Activated T-helper 17 cell treated with anti-CD3 and anti-CD28 coated beads, Interleukin-2, amount 50 U/mL, for 72 hours (primary cell): Measurements from ENCODE around the gene LATS2. TPM values are rescaled to one million over a fixed set of nuclear protein-coding genes. Genes with fewer than 3 reads are reported as not detected.
A peak's percentile ranks its signal among the peaks of the same experiment; 100 is the strongest.

Source experiments
- ATAC-seq: fragments of 150-1000 bp; cut with Tn5 transposase; replicated peaks from 2 replicates; pipeline ENCODE4 v1.10.0; 2021; ENCODE audit warnings: mild to moderate bottlenecking, moderate library complexity
- H3K27ac Mint-ChIP-seq: one replicate; pipeline ENCODE4 v1.8.0; 2022; ENCODE audit warnings: mixed read lengths
- H3K27me3 Mint-ChIP-seq: one replicate; pipeline ENCODE4 v1.8.0; 2022; ENCODE audit warnings: mixed read lengths
- H3K36me3 Mint-ChIP-seq: one replicate; pipeline ENCODE4 v1.8.0; 2022; ENCODE audit warnings: low read depth, mild to moderate bottlenecking, mixed read lengths
- H3K4me1 Mint-ChIP-seq: one replicate; pipeline ENCODE4 v1.8.0; 2022; ENCODE audit warnings: mixed read lengths
- H3K4me3 Mint-ChIP-seq: one replicate; pipeline ENCODE4 v1.8.0; 2022; ENCODE audit warnings: mild to moderate bottlenecking, mixed read lengths
- H3K9me3 Mint-ChIP-seq: one replicate; pipeline ENCODE4 v1.8.0; 2022; ENCODE audit warnings: mixed read lengths
- total RNA-seq, 2 donors: library from RNA; stranded (reverse); gene quantifications; one replicate each; pipeline ENCODE4 v1.2.3, GENCODE V29; 2022

LATS2 gene
- total RNA-seq: 1 to 10 TPM; 4.9 to 9.2 TPM

GRCh38 chr13:21061029-21061763 lies at the start of gene LATS2:
LATS2 (minus strand) TSS chr13:21061586; CDS start chr13:21046026, 15,560 bp downstream.
- H3K27ac Mint-ChIP-seq: peak within 1 kb of the TSS; percentile 75

GRCh38 chr13:21109168-21109567 lies 47.8 kb upstream of the LATS2 start:
- Mint-ChIP-seq H3K4me1 (no peaks in the 10 kb centered on the region), H3K36me3 (no peaks in the 10 kb centered on the region)

More at GRCh38 chr13:21061029-21061763, at the start of gene LATS2:
- H3K36me3 Mint-ChIP-seq: no peaks in the 10 kb centered on the region
- H3K27me3 Mint-ChIP-seq: no peaks in the 10 kb centered on the region
- H3K4me1 Mint-ChIP-seq: peaks cover 5% of the 10 kb centered on the region
- H3K9me3 Mint-ChIP-seq: no peaks in the 10 kb centered on the region
- peak within 1 kb of the TSS; percentile 82 for H3K4me3 Mint-ChIP-seq
- peak; percentile 94 for ATAC-seq

GRCh38 chr13:21106089-21106488 lies 44.7 kb upstream of the LATS2 start:
- H3K27ac Mint-ChIP-seq: peak overlapping the region; percentile 43
- no peak for ATAC-seq
- H3K4me3 Mint-ChIP-seq: no peak overlapping the region
- no peaks in the 10 kb centered on the region for H3K4me1 Mint-ChIP-seq
- H3K27me3 Mint-ChIP-seq: no peaks in the 10 kb centered on the region
- no peaks in the 10 kb centered on the region for H3K36me3 Mint-ChIP-seq
- no peaks in the 10 kb centered on the region for H3K9me3 Mint-ChIP-seq

More at GRCh38 chr13:21109168-21109567, 47.8 kb upstream of the LATS2 start:
- H3K27ac Mint-ChIP-seq: no peak overlapping the region
- no peaks in the 10 kb centered on the region for H3K27me3 Mint-ChIP-seq
- no peak overlapping the region for H3K4me3 Mint-ChIP-seq
- ATAC-seq: no peak
- H3K9me3 Mint-ChIP-seq: no peaks in the 10 kb centered on the region

GRCh38 chr13:21104199-21105019 lies 43.0 kb upstream of the LATS2 start:
- H3K9me3 Mint-ChIP-seq: no peaks in the 10 kb centered on the region
- no peak for ATAC-seq
- no peak overlapping the region for H3K4me3 Mint-ChIP-seq
- no peak overlapping the region for H3K27ac Mint-ChIP-seq
- no peaks in the 10 kb centered on the region for H3K36me3 Mint-ChIP-seq
- H3K4me1 Mint-ChIP-seq: no peaks in the 10 kb centered on the region
- no peaks in the 10 kb centered on the region for H3K27me3 Mint-ChIP-seq

GRCh38 chr13:21101865-21102576 lies 40.6 kb upstream of the LATS2 start:
- ATAC-seq: no peak
- no peaks in the 10 kb centered on the region for H3K4me1 Mint-ChIP-seq
- no peaks in the 10 kb centered on the region for H3K9me3 Mint-ChIP-seq
- H3K4me3 Mint-ChIP-seq: no peak overlapping the region
- no peaks in the 10 kb centered on the region for H3K27me3 Mint-ChIP-seq
- H3K36me3 Mint-ChIP-seq: no peaks in the 10 kb centered on the region
- no peak overlapping the region for H3K27ac Mint-ChIP-seq

- H3K4me1 Mint-ChIP-seq: no peaks in the 10 kb centered on the region
- no peaks in the 10 kb centered on the region for H3K36me3 Mint-ChIP-seq
Observed at GRCh38 chr13:21100994-21101757, 39.8 kb upstream of the LATS2 start.

GRCh38 chr13:21100211-21100610 lies 38.8 kb upstream of the LATS2 start:
- no peak for ATAC-seq
- H3K4me3 Mint-ChIP-seq: no peak overlapping the region
- no peak overlapping the region for H3K27ac Mint-ChIP-seq
- no peaks in the 10 kb centered on the region for H3K27me3 Mint-ChIP-seq
- no peaks in the 10 kb centered on the region for H3K4me1 Mint-ChIP-seq
- H3K9me3 Mint-ChIP-seq: no peaks in the 10 kb centered on the region
- no peaks in the 10 kb centered on the region for H3K36me3 Mint-ChIP-seq

More at GRCh38 chr13:21100994-21101757, 39.8 kb upstream of the LATS2 start:
- no peak for ATAC-seq
- H3K27me3 Mint-ChIP-seq: no peaks in the 10 kb centered on the region
- H3K4me3 Mint-ChIP-seq: no peak overlapping the region
- H3K27ac Mint-ChIP-seq: no peak overlapping the region
- no peaks in the 10 kb centered on the region for H3K9me3 Mint-ChIP-seq

GRCh38 chr13:21095311-21095710 lies 33.9 kb upstream of the LATS2 start:
- no peak for ATAC-seq
- no peaks in the 10 kb centered on the region for H3K4me1 Mint-ChIP-seq
- no peaks in the 10 kb centered on the region for H3K9me3 Mint-ChIP-seq
- no peaks in the 10 kb centered on the region for H3K27me3 Mint-ChIP-seq
- no peak overlapping the region for H3K27ac Mint-ChIP-seq
- no peaks in the 10 kb centered on the region for H3K36me3 Mint-ChIP-seq
- no peak overlapping the region for H3K4me3 Mint-ChIP-seq

GRCh38 chr13:21089830-21090229 lies 28.4 kb upstream of the LATS2 start:
- Mint-ChIP-seq H3K27me3 (no peaks in the 10 kb centered on the region), H3K9me3 (no peaks in the 10 kb centered on the region), H3K27ac (no peak overlapping the region), H3K36me3 (no peaks in the 10 kb centered on the region), H3K4me3 (no peak overlapping the region), H3K4me1 (no peaks in the 10 kb centered on the region)
- ATAC-seq: peak; percentile 37

- no peak for ATAC-seq
- H3K36me3 Mint-ChIP-seq: no peaks in the 10 kb centered on the region
- no peak overlapping the region for H3K27ac Mint-ChIP-seq
- H3K27me3 Mint-ChIP-seq: no peaks in the 10 kb centered on the region
- no peak overlapping the region for H3K4me3 Mint-ChIP-seq
- H3K9me3 Mint-ChIP-seq: no peaks in the 10 kb centered on the region
- no peaks in the 10 kb centered on the region for H3K4me1 Mint-ChIP-seq
Observed at GRCh38 chr13:21088534-21088933, 27.1 kb upstream of the LATS2 start.

- no peak for ATAC-seq
- H3K4me1 Mint-ChIP-seq: no peaks in the 10 kb centered on the region
- no peak overlapping the region for H3K27ac Mint-ChIP-seq
- H3K27me3 Mint-ChIP-seq: no peaks in the 10 kb centered on the region
- no peaks in the 10 kb centered on the region for H3K9me3 Mint-ChIP-seq
- H3K4me3 Mint-ChIP-seq: no peak overlapping the region
- no peaks in the 10 kb centered on the region for H3K36me3 Mint-ChIP-seq
Observed at GRCh38 chr13:21086929-21087328, 25.5 kb upstream of the LATS2 start.

- no peak overlapping the region for H3K4me3 Mint-ChIP-seq
- H3K27ac Mint-ChIP-seq: no peak overlapping the region
- ATAC-seq: no peak
- H3K36me3 Mint-ChIP-seq: no peaks in the 10 kb centered on the region
- no peaks in the 10 kb centered on the region for H3K9me3 Mint-ChIP-seq
- no peaks in the 10 kb centered on the region for H3K27me3 Mint-ChIP-seq
- no peaks in the 10 kb centered on the region for H3K4me1 Mint-ChIP-seq
Observed at GRCh38 chr13:21081926-21082325, 20.5 kb upstream of the LATS2 start.

- no peak for ATAC-seq
- no peaks in the 10 kb centered on the region for H3K9me3 Mint-ChIP-seq
- H3K27me3 Mint-ChIP-seq: no peaks in the 10 kb centered on the region
- no peak overlapping the region for H3K4me3 Mint-ChIP-seq
- no peaks in the 10 kb centered on the region for H3K36me3 Mint-ChIP-seq
- H3K27ac Mint-ChIP-seq: no peak overlapping the region
- no peaks in the 10 kb centered on the region for H3K4me1 Mint-ChIP-seq
Observed at GRCh38 chr13:21080593-21080891, 19.2 kb upstream of the LATS2 start.
